Panc1 (cell line): ENCODE data around the gene DIAPH1. TPM values are rescaled to one million over a fixed set of nuclear protein-coding genes. Genes with fewer than 3 reads are reported as not detected.

Experiments used
- ATAC-seq: fragments of 200-7000 bp; cut with Tn5 transposase; 2 replicates; pipeline ENCODE4 v1.9.1; 2020; ENCODE audit warnings: mild to moderate bottlenecking, moderate library complexity
- BruUV-seq: library from RNA; stranded (reverse); fragments of 400-500 nt; replicated peaks from 2 replicates; lab custom pipeline; 2021; lab: Mats Ljungman, UMichigan
- CTCF ChIA-PET: fragments of 300-600 bp; sonication (Branson Sonifier 250); formaldehyde crosslinking; loops from one replicate; lab custom pipeline; 2022; ENCODE audit warnings: antibody characterized with exemption; lab: Charles Lee
- POLR2A ChIA-PET: fragments of 300-600 bp; sonication (Branson Sonifier 250); formaldehyde crosslinking; loops from one replicate; lab custom pipeline; 2022; ENCODE audit warnings: antibody characterized with exemption; lab: Charles Lee
- DNase-seq: peaks from one replicate; pipeline ENCODE4 v3.0.0-alpha.2; 2010; ENCODE audit warnings: low read depth, low spot score
- H3K27ac ChIP-seq: 2 replicates; pipeline ENCODE4 v1.5.1; 2011; ENCODE audit warnings: mild to moderate bottlenecking, low read length, inconsistent platforms
- H3K27me3 ChIP-seq: fragments of 200-500 bp; sonication (Bioruptor generic); 2 replicates; pipeline ENCODE4 v1.6.0; 2014; ENCODE audit warnings: low read length, inconsistent platforms; ENCODE audit not compliant: control insufficient read depth, insufficient read depth
- H3K36me3 ChIP-seq: fragments of 200-500 bp; sonication (Bioruptor generic); 2 replicates; pipeline ENCODE4 v1.5.1; 2014; ENCODE audit warnings: inconsistent platforms, mild to moderate bottlenecking, low read length, moderate library complexity; ENCODE audit not compliant: control insufficient read depth, insufficient read depth
- H3K4me1 ChIP-seq: 2 replicates; pipeline ENCODE4 v1.5.1; 2011; ENCODE audit warnings: inconsistent platforms, mild to moderate bottlenecking, low read length, moderate library complexity; ENCODE audit not compliant: control insufficient read depth, insufficient read depth
- H3K4me3 ChIP-seq, 2 experiments: 2 replicates each; pipeline ENCODE4 v1.5.1; 2011 to 2012; ENCODE audit warnings: low read depth in 2 of 2, low read length in 2 of 2, mild to moderate bottlenecking in 2 of 2, inconsistent platforms in 1 of 2, moderate library complexity in 1 of 2
- H3K9me3 ChIP-seq: fragments of 200-500 bp; sonication (Bioruptor generic); 2 replicates; pipeline ENCODE4 v1.5.1; 2014; ENCODE audit warnings: low read depth, mild to moderate bottlenecking, inconsistent platforms, low read length, moderate library complexity; ENCODE audit not compliant: control insufficient read depth, insufficient read depth
- CTCF ChIP-seq: fragments of 450-650 bp; IDR thresholded peaks from 2 replicates; pipeline ENCODE4 v1.5.1; 2017; ENCODE audit warnings: mild to moderate bottlenecking
- POLR2AphosphoS5 ChIP-seq: IDR thresholded peaks from 2 replicates; pipeline ENCODE4 v1.6.1; 2012; ENCODE audit warnings: mild to moderate bottlenecking, low read depth, low read length, moderate library complexity
- REST ChIP-seq, 2 experiments: IDR thresholded peaks; 2 replicates each; pipeline ENCODE4 v1.6.1; 2011 to 2012; ENCODE audit warnings: low read depth in 2 of 2, control low read depth in 1 of 2, low read length in 1 of 2, mild to moderate bottlenecking in 1 of 2, moderate library complexity in 1 of 2; ENCODE audit not compliant: insufficient read depth in 1 of 2
- SIN3A ChIP-seq: IDR thresholded peaks from 2 replicates; pipeline ENCODE4 v1.6.1; 2012; ENCODE audit warnings: low read depth, mild to moderate bottlenecking, low read length, moderate library complexity, borderline replicate concordance; ENCODE audit not compliant: insufficient read depth
- TCF7L2 ChIP-seq: IDR thresholded peaks from 2 replicates; pipeline ENCODE4 v1.6.1; 2011; ENCODE audit warnings: mild to moderate bottlenecking, low read depth, low read length, inconsistent platforms
- in situ Hi-C: cut with HindIII; loops from 2 replicates; pipeline ENCODE4 v1.10.0; 2016; ENCODE audit warnings: low sequenced_read_pairs, low pct_unique_long_range_greater_than_20kb
- intact Hi-C: fragments of 100-400 bp; cut with micrococcal nuclease; formaldehyde crosslinking; loops from one replicate; pipeline ENCODE4 v1.10.0; 2022; ENCODE audit not compliant: unreplicated experiment
- total RNA-seq: library from RNA; stranded (reverse); gene quantifications from one replicate; pipeline ENCODE4 v1.2.1, GENCODE V29; 2021; ENCODE audit not compliant: unreplicated experiment

Gene DIAPH1
- total RNA-seq, 1 experiment from 2014 or later: 155 TPM

GRCh38 chr5:141510850-141511601, 107.8 kb downstream of the DIAPH1 start:
- no peaks in the 10 kb centered on the region for H3K36me3 ChIP-seq
- no TSS peak for BruUV-seq
- no peaks in the 10 kb centered on the region for H3K9me3 ChIP-seq
- no peak overlapping the region for H3K4me3 ChIP-seq
- intact Hi-C loops: no loop called here
- H3K27ac ChIP-seq: no peak overlapping the region
- TF ChIP-seq POLR2AphosphoS5 (no peak), CTCF (no peak), SIN3A (no peak), TCF7L2 (no peak), REST (IDR thresholded peaks at IDR 0.05; ENCODE audit: insufficient read depth in 1 of 2, low read depth in 2 of 2, low read length in 1 of 2) (no peak)
- no peak for DNase-seq
- H3K27me3 ChIP-seq: no peaks in the 10 kb centered on the region
- in situ Hi-C loops: no loop called here
- CTCF ChIA-PET: interaction anchor here (0.7 kb wide), 1 partner anchor 576 kb away, joined by 3 read pairs; no protein-coding TSS in a partner anchor
- POLR2A ChIA-PET: no interaction called here
- H3K4me1 ChIP-seq: peaks cover 31% of the 10 kb centered on the region
- ATAC-seq: no peak

DNA sequence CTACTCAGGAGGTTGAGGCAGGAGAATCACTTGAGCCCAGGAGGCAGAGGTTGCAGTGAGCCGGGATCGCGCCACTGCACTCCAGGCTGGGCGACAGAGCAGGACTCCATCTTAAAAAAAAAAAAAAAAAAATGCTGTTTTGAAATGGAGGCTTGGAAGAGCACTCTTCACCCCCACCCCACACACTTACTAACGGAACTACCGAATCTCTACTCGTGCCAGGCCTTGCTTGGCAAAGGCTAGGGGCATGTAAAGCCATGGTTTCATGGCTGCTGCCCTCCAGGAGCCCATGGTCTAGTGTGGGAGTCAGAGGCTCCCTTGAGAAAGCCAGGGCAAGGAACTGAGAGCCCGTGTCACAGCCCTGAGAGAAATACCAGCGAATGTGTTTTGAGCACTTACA, 108.6 kb downstream of the DIAPH1 start:
- Histone ChIP-seq H3K9me3 (no peaks in the 10 kb centered on the region), H3K4me3 (no peak overlapping the region), H3K4me1 (peaks cover 27% of the 10 kb centered on the region), H3K27ac (no peak overlapping the region), H3K27me3 (no peaks in the 10 kb centered on the region), H3K36me3 (no peaks in the 10 kb centered on the region)
- ChIA-PET POLR2A (no interaction called here), CTCF (no interaction called here)
- no peak for TF ChIP-seq REST (IDR thresholded peaks at IDR 0.05; ENCODE audit: insufficient read depth in 1 of 2, low read depth in 2 of 2, low read length in 1 of 2)
- no peak for TF ChIP-seq SIN3A
- TF ChIP-seq POLR2AphosphoS5: no peak
- no peak for TF ChIP-seq TCF7L2
- no peak for TF ChIP-seq CTCF
- no TSS peak for BruUV-seq
- DNase-seq (no peak), ATAC-seq (no peak)
- intact Hi-C loops: no loop called here
- in situ Hi-C loops: no loop called here
